Ectodermal cell (in vitro differentiated cells): ENCODE results near the gene EIF2S2. TPM values are rescaled to one million over a fixed set of nuclear protein-coding genes. Genes with fewer than 3 reads are reported as not detected.
A peak's percentile ranks its signal among the peaks of the same experiment; 100 is the strongest.
"Not testable (repeated sequence)": the region's sequence is repeated elsewhere in the genome, so short reads cannot be mapped to it uniquely, and the experiment has no call there.

Experiments used
- H3K27ac ChIP-seq: 2 replicates; pipeline ENCODE4 v1.7.0; 2013; ENCODE audit warnings: mild to moderate bottlenecking, low read depth, low read length; ENCODE audit not compliant: insufficient read depth, poor library complexity, severe bottlenecking
- H3K27me3 ChIP-seq: 2 replicates; pipeline ENCODE4 v1.7.0; 2013; ENCODE audit warnings: mild to moderate bottlenecking, low read length; ENCODE audit not compliant: insufficient read depth, control insufficient read depth, poor library complexity, severe bottlenecking
- H3K36me3 ChIP-seq: one replicate; pipeline ENCODE4 v1.7.0; 2013; ENCODE audit warnings: low read length; ENCODE audit not compliant: control insufficient read depth, insufficient read depth
- H3K4me1 ChIP-seq: one replicate; pipeline ENCODE4 v1.7.0; 2013; ENCODE audit warnings: low read length; ENCODE audit not compliant: control insufficient read depth, insufficient read depth
- H3K4me3 ChIP-seq: 2 replicates; pipeline ENCODE4 v1.7.0; 2013; ENCODE audit warnings: low read depth, low read length, control low read depth; ENCODE audit not compliant: insufficient read depth
- H3K9me3 ChIP-seq: 2 replicates; pipeline ENCODE4 v1.7.0; 2013; ENCODE audit warnings: mild to moderate bottlenecking, low read length, moderate library complexity; ENCODE audit not compliant: control insufficient read depth
- WGBS, 2 experiments: methylation state at CpG; one replicate each; pipeline ENCODE4 v1.1.7; 2013; ENCODE audit warnings: missing lambda C conversion rate in 2 of 2; 5-methylcytosine and 5-hydroxymethylcytosine counted together
- polyA plus RNA-seq, 4 experiments: library from polyadenylated mRNA; stranded (reverse); fragments of 50-300 nt; gene quantifications; one replicate each; pipeline ENCODE4 v1.2.3, GENCODE V29; 2013

The EIF2S2 gene
- polyA plus RNA-seq (2013, experiment 1 of 4) = 99.6 TPM
- 99.4 TPM for polyA plus RNA-seq (2013, experiment 2 of 4)
- polyA plus RNA-seq (2013, experiment 3 of 4) = 85.7 TPM
- polyA plus RNA-seq (2013, experiment 4 of 4) = 98.5 TPM

GRCh38 chr20:34111702-34112599, at the start of gene EIF2S2:
Gene EIF2S2, minus strand, starts transcription at chr20:34112243. Its CDS starts 133 bp downstream, at chr20:34112110.
- peaks cover 4% of the 10 kb centered on the region for H3K36me3 ChIP-seq
- H3K9me3 ChIP-seq = no peaks in the 10 kb centered on the region
- peak within 1 kb of the TSS; percentile 89 for H3K4me3 ChIP-seq
- WGBS, 2 experiments = 0% methylated on average over 81 of the region's 81 CpGs
- no peaks in the 10 kb centered on the region for H3K27me3 ChIP-seq
- H3K4me1 ChIP-seq = peaks cover 6% of the 10 kb centered on the region
- peak within 1 kb of the TSS; percentile 97 for H3K27ac ChIP-seq

- 85 to 87% methylated on average over 8 of the region's 8 CpGs for WGBS, 2 experiments
- H3K27ac ChIP-seq, H3K27me3 ChIP-seq, H3K36me3 ChIP-seq, H3K4me3 ChIP-seq, H3K4me1 ChIP-seq, H3K9me3 ChIP-seq: not testable (repeated sequence)
Observed at GRCh38 chr20:34157697-34158096, 45.7 kb upstream of the EIF2S2 start.

- Histone ChIP-seq H3K27ac (no peak overlapping the region), H3K9me3 (no peaks in the 10 kb centered on the region), H3K36me3 (no peaks in the 10 kb centered on the region), H3K27me3 (peaks cover 9% of the 10 kb centered on the region), H3K4me3 (no peak overlapping the region), H3K4me1 (no peaks in the 10 kb centered on the region)
- 85 to 86% methylated on average over 2 of the region's 2 CpGs for WGBS, 2 experiments
Observed at GRCh38 chr20:34155836-34156235, 43.8 kb upstream of the EIF2S2 start.

- H3K27ac ChIP-seq, H3K4me1 ChIP-seq, H3K9me3 ChIP-seq, H3K36me3 ChIP-seq, H3K27me3 ChIP-seq, H3K4me3 ChIP-seq: not testable (repeated sequence)
- 85 to 88% methylated on average over 6 of the region's 6 CpGs for WGBS, 2 experiments
Observed at GRCh38 chr20:34153169-34153568, 41.1 kb upstream of the EIF2S2 start.

- not testable (repeated sequence) for H3K27ac ChIP-seq, H3K36me3 ChIP-seq, H3K4me1 ChIP-seq, H3K27me3 ChIP-seq, H3K4me3 ChIP-seq, H3K9me3 ChIP-seq
- WGBS, 2 experiments = 90 to 93% methylated on average over 8 of the region's 8 CpGs
Observed at GRCh38 chr20:34152073-34152472, 40.0 kb upstream of the EIF2S2 start.

GRCh38 chr20:34150306-34151000, 38.4 kb upstream of the EIF2S2 start:
- H3K9me3 ChIP-seq = no peaks in the 10 kb centered on the region
- H3K36me3 ChIP-seq = no peaks in the 10 kb centered on the region
- 91 to 92% methylated on average over 9 of the region's 9 CpGs for WGBS, 2 experiments
- no peak overlapping the region for H3K27ac ChIP-seq
- H3K27me3 ChIP-seq = peaks cover 1% of the 10 kb centered on the region
- H3K4me1 ChIP-seq = no peaks in the 10 kb centered on the region
- no peak overlapping the region for H3K4me3 ChIP-seq

GRCh38 chr20:34145280-34145819, 33.3 kb upstream of the EIF2S2 start:
- Histone ChIP-seq H3K4me1 (no peaks in the 10 kb centered on the region), H3K27me3 (no peaks in the 10 kb centered on the region), H3K4me3 (no peak overlapping the region), H3K9me3 (no peaks in the 10 kb centered on the region), H3K27ac (no peak overlapping the region), H3K36me3 (no peaks in the 10 kb centered on the region)
- 85 to 93% methylated on average over 2 of the region's 2 CpGs for WGBS, 2 experiments

- Histone ChIP-seq H3K27ac (no peak overlapping the region), H3K9me3 (no peaks in the 10 kb centered on the region), H3K4me1 (no peaks in the 10 kb centered on the region), H3K36me3 (no peaks in the 10 kb centered on the region), H3K27me3 (no peaks in the 10 kb centered on the region), H3K4me3 (no peak overlapping the region)
- WGBS, 2 experiments = 88 to 89% methylated on average over 7 of the region's 7 CpGs
Observed at GRCh38 chr20:34143951-34144350, 31.9 kb upstream of the EIF2S2 start.

GRCh38 chr20:34142121-34142520, 30.1 kb upstream of the EIF2S2 start:
- H3K27ac ChIP-seq = no peak overlapping the region
- no peaks in the 10 kb centered on the region for H3K4me1 ChIP-seq
- H3K4me3 ChIP-seq = no peak overlapping the region
- H3K9me3 ChIP-seq = no peaks in the 10 kb centered on the region
- no peaks in the 10 kb centered on the region for H3K36me3 ChIP-seq
- WGBS, 2 experiments = 92% methylated on average over 1 of the region's 1 CpG; no CpG with 5 or more reads in 1 of the 2 experiments
- no peaks in the 10 kb centered on the region for H3K27me3 ChIP-seq

- Histone ChIP-seq H3K27ac (no peak overlapping the region), H3K4me1 (no peaks in the 10 kb centered on the region), H3K36me3 (no peaks in the 10 kb centered on the region), H3K27me3 (no peaks in the 10 kb centered on the region), H3K4me3 (no peak overlapping the region), H3K9me3 (no peaks in the 10 kb centered on the region)
- WGBS, 2 experiments = 79 to 85% methylated on average over 2 of the region's 2 CpGs
Observed at GRCh38 chr20:34141293-34141692, 29.2 kb upstream of the EIF2S2 start.
